IPS-18a (cell line): Measurements from ENCODE around the gene KIFBP.
A peak's percentile ranks its signal among the peaks of the same experiment; 100 is the strongest.
"Not testable (repeated sequence)": the region's sequence is repeated elsewhere in the genome, so short reads cannot be mapped to it uniquely, and the experiment has no call there.

Source experiments
- H3K27ac ChIP-seq: one replicate; pipeline ENCODE4 v1.5.1; 2013; ENCODE audit warnings: low read length
- H3K27me3 ChIP-seq: one replicate; pipeline ENCODE4 v1.6.1; 2013; ENCODE audit warnings: mild to moderate bottlenecking, low read length; ENCODE audit not compliant: control insufficient read depth, insufficient read depth
- H3K36me3 ChIP-seq: one replicate; pipeline ENCODE4 v1.6.1; 2013; ENCODE audit warnings: low read depth, low read length; ENCODE audit not compliant: control insufficient read depth
- H3K4me1 ChIP-seq: one replicate; pipeline ENCODE4 v1.6.1; 2013; ENCODE audit warnings: low read depth, low read length; ENCODE audit not compliant: control insufficient read depth
- H3K4me3 ChIP-seq: one replicate; pipeline ENCODE4 v1.5.1; 2013; ENCODE audit warnings: low read length
- H3K9ac ChIP-seq: one replicate; pipeline ENCODE4 v1.6.1; 2013; ENCODE audit warnings: mild to moderate bottlenecking, low read length, moderate library complexity
- H3K9me3 ChIP-seq: one replicate; pipeline ENCODE4 v1.6.1; 2013; ENCODE audit warnings: low read depth, low read length; ENCODE audit not compliant: control insufficient read depth

KIFBP gene

GRCh38 chr10:68963151-68963550 lies 25.5 kb upstream of the KIFBP start:
- Histone ChIP-seq H3K9ac (no peak overlapping the region), H3K36me3 (peaks cover 88% of the 10 kb centered on the region), H3K4me3 (no peak overlapping the region), H3K9me3 (no peaks in the 10 kb centered on the region), H3K27me3 (no peaks in the 10 kb centered on the region), H3K4me1 (no peaks in the 10 kb centered on the region), H3K27ac (no peak overlapping the region)

GRCh38 chr10:68973975-68974374 lies 14.6 kb upstream of the KIFBP start:
- Histone ChIP-seq H3K4me1 (no peaks in the 10 kb centered on the region), H3K9me3 (no peaks in the 10 kb centered on the region), H3K36me3 (peaks cover 100% of the 10 kb centered on the region)

DNA sequence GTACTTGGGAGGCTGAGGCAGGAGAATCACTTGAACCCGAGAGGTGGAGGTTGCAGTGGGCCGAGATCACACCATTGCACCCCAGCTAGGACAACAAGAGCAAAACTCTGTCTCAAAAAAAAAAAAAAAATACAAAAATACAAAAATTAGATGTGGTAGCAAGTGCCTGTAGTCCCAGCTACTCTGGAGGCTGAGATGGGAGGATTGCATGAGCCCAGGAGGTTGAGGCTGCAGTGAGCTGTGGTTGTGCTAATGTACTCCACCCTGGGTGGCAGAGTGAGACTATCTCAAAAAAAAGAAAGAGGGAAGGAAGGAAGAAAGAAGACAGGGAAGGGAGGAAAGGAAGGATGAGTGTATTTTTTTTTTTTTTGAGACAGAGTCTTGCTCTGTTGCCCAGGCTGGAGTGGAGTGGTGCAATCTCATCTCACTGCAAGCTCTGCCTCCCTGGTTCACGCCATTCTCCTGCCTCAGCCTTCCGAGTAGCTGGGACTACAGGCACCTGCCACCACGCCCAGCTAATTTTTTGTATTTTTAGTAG lies 12.6 kb upstream of the KIFBP start:
- not testable (repeated sequence) for H3K9me3 ChIP-seq, H3K27ac ChIP-seq, H3K27me3 ChIP-seq, H3K9ac ChIP-seq, H3K4me3 ChIP-seq, H3K4me1 ChIP-seq
- peaks cover 97% of the 10 kb centered on the region for H3K36me3 ChIP-seq

More at GRCh38 chr10:68973975-68974374, 14.6 kb upstream of the KIFBP start:
- H3K27me3 ChIP-seq: no peaks in the 10 kb centered on the region
- H3K9ac ChIP-seq: no peak overlapping the region
- no peak overlapping the region for H3K27ac ChIP-seq
- H3K4me3 ChIP-seq: no peak overlapping the region

DNA sequence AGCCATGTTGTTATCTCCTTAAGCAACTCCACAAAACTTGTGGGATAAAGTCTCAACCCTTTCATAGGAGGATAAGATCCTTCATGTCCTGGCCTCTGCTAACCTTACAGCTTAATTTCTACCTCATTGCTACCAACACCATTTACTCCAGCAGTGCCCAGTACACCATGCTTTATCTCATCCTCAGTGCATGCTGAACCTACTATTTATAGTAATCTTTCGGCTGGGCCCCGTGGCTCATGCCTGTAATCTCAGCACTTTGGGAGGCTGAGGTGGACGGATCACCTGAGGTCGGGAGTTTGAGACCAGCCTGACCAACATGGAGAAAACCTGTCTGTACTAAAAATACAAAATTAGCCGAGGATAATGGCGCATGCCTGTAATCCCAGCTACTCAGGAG lies 8.9 kb upstream of the KIFBP start:
- H3K9ac ChIP-seq, H3K27me3 ChIP-seq, H3K9me3 ChIP-seq, H3K4me1 ChIP-seq, H3K27ac ChIP-seq, H3K4me3 ChIP-seq: not testable (repeated sequence)
- peaks cover 97% of the 10 kb centered on the region for H3K36me3 ChIP-seq

DNA sequence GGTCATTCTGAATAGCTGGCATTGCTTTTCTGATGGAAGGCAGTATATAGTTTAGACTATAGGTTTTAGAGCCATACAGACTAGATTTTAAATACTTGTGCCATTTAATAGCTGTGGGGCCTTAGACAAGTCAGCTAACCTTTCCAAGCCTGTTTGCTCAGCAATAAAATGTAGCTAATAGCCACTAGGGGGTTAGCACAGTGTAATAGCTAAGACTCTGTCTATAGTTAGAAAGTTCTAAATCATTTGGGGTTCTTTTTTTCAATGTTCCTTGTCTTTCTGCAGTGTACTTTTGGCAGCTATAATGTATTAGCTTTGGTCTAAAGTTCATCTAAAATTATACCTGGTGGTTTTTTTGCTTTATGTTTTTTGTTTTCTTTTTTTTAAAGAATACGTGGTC lies 7.5 kb upstream of the KIFBP start:
- Histone ChIP-seq H3K9ac (no peak overlapping the region), H3K9me3 (no peaks in the 10 kb centered on the region), H3K4me1 (no peaks in the 10 kb centered on the region), H3K4me3 (no peak overlapping the region), H3K27me3 (no peaks in the 10 kb centered on the region), H3K36me3 (peaks cover 92% of the 10 kb centered on the region), H3K27ac (no peak overlapping the region)

DNA sequence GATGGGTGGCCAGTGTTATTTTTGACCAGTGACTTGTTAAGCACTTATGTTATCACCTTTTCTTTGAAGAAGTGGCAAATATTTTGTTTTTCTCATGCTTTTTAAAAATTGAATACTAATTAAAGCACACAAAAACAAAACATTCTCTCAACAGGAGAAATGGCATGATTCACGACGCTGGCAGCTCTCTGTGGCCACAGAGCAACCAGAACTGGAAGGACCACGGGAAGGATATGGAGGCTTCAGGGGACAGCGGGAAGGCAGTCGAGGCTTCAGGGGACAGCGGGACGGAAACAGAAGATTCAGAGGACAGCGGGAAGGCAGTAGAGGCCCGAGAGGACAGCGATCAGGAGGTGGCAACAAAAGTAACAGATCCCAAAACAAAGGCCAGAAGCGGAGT lies 6.2 kb upstream of the KIFBP start:
- Histone ChIP-seq H3K4me3 (no peak overlapping the region), H3K36me3 (peaks cover 79% of the 10 kb centered on the region), H3K9ac (no peak overlapping the region), H3K9me3 (no peaks in the 10 kb centered on the region), H3K4me1 (no peaks in the 10 kb centered on the region), H3K27ac (no peak overlapping the region), H3K27me3 (no peaks in the 10 kb centered on the region)

- no peaks in the 10 kb centered on the region for H3K9me3 ChIP-seq
- no peak overlapping the region for H3K4me3 ChIP-seq
- H3K4me1 ChIP-seq: peaks cover 4% of the 10 kb centered on the region
- no peaks in the 10 kb centered on the region for H3K27me3 ChIP-seq
- H3K27ac ChIP-seq: no peak overlapping the region
- H3K36me3 ChIP-seq: peaks cover 29% of the 10 kb centered on the region
- H3K9ac ChIP-seq: no peak overlapping the region
These were observed 992 bp upstream of the KIFBP start for GRCh38 chr10:68987611-68988010.

DNA sequence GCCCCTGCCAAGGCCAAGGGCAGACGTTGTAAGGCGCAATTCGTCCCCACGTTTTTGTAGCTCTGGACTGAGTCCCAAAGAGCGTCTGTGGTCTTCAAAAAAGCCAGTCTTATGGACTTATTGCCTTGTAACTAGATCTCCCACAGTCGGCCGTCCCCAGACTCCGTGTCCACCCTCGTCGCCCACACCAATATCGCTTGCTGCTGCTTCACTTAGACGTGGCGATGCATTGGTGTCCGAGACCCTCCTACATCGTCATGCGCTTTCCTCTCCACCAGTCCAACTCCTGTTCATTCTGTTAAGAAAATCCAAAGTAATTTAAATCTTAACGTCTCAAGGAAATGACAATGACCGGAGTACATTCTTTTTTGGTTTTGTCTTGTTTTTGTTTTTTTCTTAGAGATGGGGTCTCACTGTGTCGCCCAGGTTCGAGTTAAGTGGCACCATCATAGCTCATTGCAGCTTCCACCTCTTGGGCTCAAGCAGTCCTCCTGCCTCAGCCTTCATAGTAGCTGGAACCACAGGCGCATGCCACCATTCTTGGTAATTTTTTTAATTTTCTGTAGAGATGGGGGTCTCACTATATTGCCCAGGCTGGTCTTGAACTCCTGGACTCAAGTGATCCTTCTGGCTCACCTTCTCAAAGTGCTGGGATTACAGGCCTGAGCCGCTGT lies 851 bp downstream of the KIFBP start:
- H3K36me3 ChIP-seq: peaks cover 11% of the 10 kb centered on the region
- H3K9ac ChIP-seq: peak overlapping the region; percentile 89
- H3K27ac ChIP-seq: peak overlapping the region; percentile 74
- H3K4me1 ChIP-seq: peaks cover 4% of the 10 kb centered on the region
- H3K9me3 ChIP-seq: no peaks in the 10 kb centered on the region
- H3K27me3 ChIP-seq: no peaks in the 10 kb centered on the region
- peak overlapping the region; percentile 99 for H3K4me3 ChIP-seq

DNA sequence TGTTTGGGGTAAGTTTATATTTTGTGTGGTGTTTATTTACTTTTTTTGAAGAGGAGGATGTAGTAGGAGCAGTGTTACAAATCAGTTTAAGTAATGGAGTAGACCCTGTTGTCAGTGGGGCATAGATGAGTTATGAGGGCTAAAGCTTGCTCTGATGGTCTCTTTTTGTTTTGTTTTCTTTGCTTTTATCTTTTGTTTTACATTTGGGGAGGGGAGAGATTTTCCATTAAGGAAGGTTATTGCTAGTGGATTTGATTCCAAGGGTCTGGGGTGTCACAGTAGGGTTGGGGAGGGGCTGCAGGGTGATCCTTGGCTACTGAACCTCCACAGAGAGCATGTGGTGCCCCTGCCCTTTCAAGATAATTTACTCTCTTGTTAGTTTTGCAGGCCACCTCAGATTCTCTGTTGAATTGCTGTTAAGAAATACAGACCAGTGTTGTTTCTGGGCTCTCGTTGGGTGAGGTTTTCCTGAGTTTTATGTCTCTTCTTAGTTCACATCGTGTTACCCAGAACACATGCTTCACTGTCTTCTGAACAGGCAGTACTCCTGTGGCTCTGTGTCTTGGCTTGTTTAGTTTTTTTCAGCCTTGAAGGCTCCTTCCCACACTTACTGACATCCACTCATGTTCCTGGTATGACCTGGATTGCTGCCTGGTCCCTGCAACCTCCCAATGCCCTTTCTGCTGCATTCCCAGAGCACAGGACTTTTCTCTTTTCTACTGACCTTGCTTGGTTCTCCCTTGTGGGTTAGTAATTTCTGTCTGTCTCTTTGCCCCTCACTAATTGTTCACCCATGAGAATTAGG lies 4.2 kb downstream of the KIFBP start:
- H3K27ac ChIP-seq: no peak overlapping the region
- no peaks in the 10 kb centered on the region for H3K9me3 ChIP-seq
- H3K36me3 ChIP-seq: no peaks in the 10 kb centered on the region
- H3K4me3 ChIP-seq: no peak overlapping the region
- no peaks in the 10 kb centered on the region for H3K27me3 ChIP-seq
- peaks cover 4% of the 10 kb centered on the region for H3K4me1 ChIP-seq
- H3K9ac ChIP-seq: no peak overlapping the region

- Histone ChIP-seq H3K4me3 (no peak overlapping the region), H3K9ac (no peak overlapping the region), H3K27me3 (no peaks in the 10 kb centered on the region), H3K4me1 (no peaks in the 10 kb centered on the region), H3K36me3 (peaks cover 14% of the 10 kb centered on the region), H3K9me3 (no peaks in the 10 kb centered on the region), H3K27ac (no peak overlapping the region)
These were observed 8.6 kb downstream of the KIFBP start for GRCh38 chr10:68997211-68997610.

GRCh38 chr10:69004821-69005220 lies 16.2 kb downstream of the KIFBP start:
- no peaks in the 10 kb centered on the region for H3K9me3 ChIP-seq
- no peaks in the 10 kb centered on the region for H3K4me1 ChIP-seq
- H3K27ac ChIP-seq: no peak overlapping the region
- H3K36me3 ChIP-seq: peaks cover 50% of the 10 kb centered on the region
- H3K27me3 ChIP-seq: no peaks in the 10 kb centered on the region
- no peak overlapping the region for H3K9ac ChIP-seq
- no peak overlapping the region for H3K4me3 ChIP-seq
